WTC11 (cell line): ENCODE data around the gene TUSC2. TPM values are rescaled to one million over a fixed set of nuclear protein-coding genes. Genes with fewer than 3 reads are reported as not detected.

Experiments
- ATAC-seq: fragments of 200-7000 bp; cut with Tn5 transposase; 2 replicates; pipeline ENCODE4 v1.10.0; 2021; ENCODE audit warnings: mild to moderate bottlenecking, moderate library complexity
- CTCF ChIA-PET: fragments of 300-600 bp; sonication (Branson Sonifier 250); formaldehyde crosslinking; loops from one replicate; lab custom pipeline; 2021; ENCODE audit warnings: antibody characterized with exemption; lab: Charles Lee
- POLR2A ChIA-PET: fragments of 350-600 bp; sonication (Branson Sonifier 250); formaldehyde crosslinking; loops from one replicate; lab custom pipeline; 2021; ENCODE audit warnings: antibody characterized with exemption; lab: Charles Lee
- DNase-seq: peaks from one replicate; pipeline ENCODE4 v3.0.0; 2021; ENCODE audit warnings: low spot score
- H3K27ac Mint-ChIP-seq: 2 replicates; pipeline ENCODE4 v1.8.0; 2021; ENCODE audit warnings: mixed read lengths
- H3K27me3 Mint-ChIP-seq: 2 replicates; pipeline ENCODE4 v1.8.0; 2021; ENCODE audit warnings: low read depth, mild to moderate bottlenecking, moderate library complexity, mixed read lengths
- H3K36me3 Mint-ChIP-seq: 2 replicates; pipeline ENCODE4 v1.8.0; 2021; ENCODE audit warnings: mixed read lengths
- H3K4me1 Mint-ChIP-seq: 2 replicates; pipeline ENCODE4 v1.8.0; 2022; ENCODE audit warnings: mixed read lengths
- H3K4me3 Mint-ChIP-seq: 2 replicates; pipeline ENCODE4 v1.8.0; 2021; ENCODE audit warnings: mild to moderate bottlenecking, moderate library complexity, mixed read lengths
- H3K9me3 Mint-ChIP-seq: 2 replicates; pipeline ENCODE4 v1.8.0; 2021; ENCODE audit warnings: mixed read lengths
- AR ChIP-seq: fragments of 250-450 bp; sonication (Bioruptor Pico); IDR thresholded peaks from 2 replicates; pipeline ENCODE4 v1.9.0; 2021; ENCODE audit warnings: mild to moderate bottlenecking
- EMX1 ChIP-seq: fragments of 250-450 bp; sonication (Bioruptor Pico); IDR thresholded peaks from 2 replicates; pipeline ENCODE4 v1.8.0; 2021; ENCODE audit warnings: mild to moderate bottlenecking
- ERG ChIP-seq: fragments of 250-450 bp; sonication (Bioruptor Pico); IDR thresholded peaks from 2 replicates; pipeline ENCODE4 v1.8.0; 2021; ENCODE audit warnings: mild to moderate bottlenecking
- ESRRA ChIP-seq: sonication (generic); formaldehyde crosslinking; IDR thresholded peaks from 2 replicates; pipeline ENCODE4 v1.8.1; 2022; ENCODE audit warnings: mild to moderate bottlenecking, missing genetic modification reagents, borderline replicate concordance
- FOXP1 ChIP-seq: sonication (generic); formaldehyde crosslinking; IDR thresholded peaks from 2 replicates; pipeline ENCODE4 v1.8.0; 2022; ENCODE audit warnings: missing genetic modification reagents, mild to moderate bottlenecking, moderate library complexity, borderline replicate concordance
- FOXP4 ChIP-seq: sonication (generic); formaldehyde crosslinking; IDR thresholded peaks from 2 replicates; pipeline ENCODE4 v1.8.0; 2022; ENCODE audit warnings: mild to moderate bottlenecking, missing genetic modification reagents
- GABPB1 ChIP-seq: sonication (generic); formaldehyde crosslinking; IDR thresholded peaks from 2 replicates; pipeline ENCODE4 v1.8.1; 2023; ENCODE audit warnings: mild to moderate bottlenecking, missing genetic modification reagents
- PRRX2 ChIP-seq: fragments of 250-450 bp; sonication (Bioruptor Pico); IDR thresholded peaks from 2 replicates; pipeline ENCODE4 v1.8.0; 2021; ENCODE audit warnings: mild to moderate bottlenecking
- SOX15 ChIP-seq: fragments of 250-450 bp; sonication (Bioruptor Pico); IDR thresholded peaks from 2 replicates; pipeline ENCODE4 v1.9.0; 2021; ENCODE audit warnings: mild to moderate bottlenecking
- SP1 ChIP-seq: sonication (generic); formaldehyde crosslinking; conservative IDR thresholded peaks from 2 replicates; pipeline ENCODE4 v1.8.1; 2022; ENCODE audit warnings: missing genetic modification reagents
- ZMAT4 ChIP-seq: fragments of 250-450 bp; sonication (Bioruptor Pico); IDR thresholded peaks from 2 replicates; pipeline ENCODE4 v1.9.0; 2021; ENCODE audit warnings: mild to moderate bottlenecking
- ZNF263 ChIP-seq: sonication (generic); formaldehyde crosslinking; IDR thresholded peaks from 2 replicates; pipeline ENCODE4 v1.8.1; 2022; ENCODE audit warnings: low read depth, mild to moderate bottlenecking, moderate library complexity, missing genetic modification reagents
- ZNF396 ChIP-seq: fragments of 250-450 bp; sonication (Bioruptor Pico); IDR thresholded peaks from 2 replicates; pipeline ENCODE4 v1.8.0; 2021; ENCODE audit warnings: mild to moderate bottlenecking, moderate library complexity, borderline replicate concordance
- total RNA-seq: library from RNA; stranded (reverse); gene quantifications from 3 replicates; pipeline ENCODE4 v1.2.3, GENCODE V29; 2021

TUSC2 gene
- total RNA-seq, 1 experiment from 2014 or later: 41.1 TPM

- DNase-seq (no peak), ATAC-seq (no peak)
- Mint-ChIP-seq H3K4me3 (no peak overlapping the region), H3K27ac (no peak overlapping the region), H3K27me3 (peaks cover 11% of the 10 kb centered on the region), H3K9me3 (peaks cover 13% of the 10 kb centered on the region), H3K4me1 (peaks cover 22% of the 10 kb centered on the region), H3K36me3 (peaks cover 18% of the 10 kb centered on the region)
- ChIA-PET POLR2A (no interaction called here), CTCF (no interaction called here)
- TF ChIP-seq FOXP1: no peak
- TF ChIP-seq FOXP4 (CRISPR knock-in tag): no peak
- TF ChIP-seq SOX15 (CRISPR knock-in tag): no peak
- TF ChIP-seq GABPB1 (CRISPR knock-in tag): no peak
Measured at GRCh38 chr3:50304601-50305000, 23.4 kb downstream of the TUSC2 start.

- H3K9me3 Mint-ChIP-seq: peaks cover 10% of the 10 kb centered on the region; the same call in 1 of the 2 replicates
- TF ChIP-seq ZNF396 (CRISPR knock-in tag): no peak
- TF ChIP-seq EMX1 (CRISPR knock-in tag): no peak
- TF ChIP-seq ZNF263 (CRISPR knock-in tag): no peak
- TF ChIP-seq FOXP1: 0 out of 2 replicates have a peak, but pooled peaks have one; percentile 24
- TF ChIP-seq SP1 (CRISPR knock-in tag): peak; percentile 51; the same call in 1 of the 2 replicates
- no peak for TF ChIP-seq PRRX2 (CRISPR knock-in tag)
- TF ChIP-seq ESRRA: no peak
- no peak for TF ChIP-seq AR
- TF ChIP-seq ZMAT4 (CRISPR knock-in tag): no peak
- no peak for TF ChIP-seq ERG (CRISPR knock-in tag)
- TF ChIP-seq, all 79 proteins: peak for 2
- DNase-seq: peak; percentile 91
Measured at GRCh38 chr3:50303013-50303815, 24.8 kb downstream of the TUSC2 start, which contains the start of gene HYAL1. Gene HYAL1, minus strand, starts transcription at chr3:50303574. Its CDS starts 618 bp downstream, at chr3:50302956.

More at GRCh38 chr3:50303013-50303815, 24.8 kb downstream of the TUSC2 start, which contains the start of gene HYAL1:
- ChIA-PET CTCF (interaction anchor here (0.6 to 5.9 kb wide), 19 partner anchors 12 to 760 kb away, joined by 3 to 95 read pairs (median 5); partner anchors contain the start of genes HYAL2, RASSF1 and TUSC2), POLR2A (interaction anchor here (0.5 to 1.4 kb wide), 3 partner anchors 25 to 79 kb away, joined by 3 to 4 read pairs (median 3); partner anchors contain the start of gene TUSC2)
- Mint-ChIP-seq H3K36me3 (peaks cover 10% of the 10 kb centered on the region; the same call in 1 of the 2 replicates), H3K27ac (peak within 1 kb of the TSS; percentile 87), H3K27me3 (peaks cover 5% of the 10 kb centered on the region; the same call in 1 of the 2 replicates), H3K4me3 (peak within 1 kb of the TSS; percentile 20; the same call in 1 of the 2 replicates), H3K4me1 (peaks cover 22% of the 10 kb centered on the region)
- ATAC-seq: peak; percentile 57
